ENCODE measurements around the gene DDR2.

GRCh38 chr1:162753998-162754585, 121.8 kb downstream of the DDR2 start:
- TF ChIP-seq EZH2 (IDR thresholded peaks at IDR 0.05; ENCODE audit: borderline replicate concordance, low read depth, low read length, severe bottlenecking) = no peak
- TF ChIP-seq CTCF (IDR thresholded peaks at IDR 0.05; ENCODE audit: borderline replicate concordance, extremely low read depth, low read length, poor library complexity, severe bottlenecking) = no peak

Measured in DND-41 (cell line).